Mammary epithelial cell (primary cell): ENCODE measurements around the gene ANTXR2.

Source experiments
- EZH2 ChIP-seq: IDR thresholded peaks from 2 replicates; pipeline ENCODE4 v1.6.1; 2012; ENCODE audit warnings: low read length, inconsistent platforms, borderline replicate concordance
- TF ChIP-seq, protein P1 (sequence below), 2 donors: IDR thresholded peaks in 1 of 2; conservative IDR thresholded peaks in 1 of 2; 2 replicates each; pipeline ENCODE4 v1.5.1; 2011 to 2012; ENCODE audit warnings: inconsistent platforms in 2 of 2, low read length in 2 of 2, mild to moderate bottlenecking in 2 of 2, control low read depth in 1 of 2, low read depth in 1 of 2; ENCODE audit not compliant: insufficient read depth in 1 of 2; ENCODE audit errors: extremely low read depth in 1 of 2

DNA sequence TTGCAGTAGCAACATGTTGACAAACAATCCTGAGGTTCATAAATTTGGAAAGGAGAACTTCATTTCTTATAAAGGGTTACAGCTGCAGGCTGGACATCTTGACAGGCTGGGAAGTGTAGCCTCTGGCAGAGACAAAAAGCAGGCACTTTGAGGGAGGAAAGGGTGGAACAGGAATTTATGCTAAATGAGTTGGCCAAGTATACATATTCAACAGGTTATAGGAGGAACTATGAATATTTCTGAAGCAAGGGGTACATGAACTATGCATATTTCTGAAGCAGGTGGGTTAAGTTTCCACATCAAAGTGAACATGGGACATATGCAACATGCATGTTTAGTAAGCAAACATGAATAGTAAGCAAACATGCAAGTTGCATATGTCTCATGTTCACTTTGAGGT, 1.6 kb upstream of the ANTXR2 start:
- TF ChIP-seq EZH2, result no peak
- TF ChIP-seq, protein P1, sequence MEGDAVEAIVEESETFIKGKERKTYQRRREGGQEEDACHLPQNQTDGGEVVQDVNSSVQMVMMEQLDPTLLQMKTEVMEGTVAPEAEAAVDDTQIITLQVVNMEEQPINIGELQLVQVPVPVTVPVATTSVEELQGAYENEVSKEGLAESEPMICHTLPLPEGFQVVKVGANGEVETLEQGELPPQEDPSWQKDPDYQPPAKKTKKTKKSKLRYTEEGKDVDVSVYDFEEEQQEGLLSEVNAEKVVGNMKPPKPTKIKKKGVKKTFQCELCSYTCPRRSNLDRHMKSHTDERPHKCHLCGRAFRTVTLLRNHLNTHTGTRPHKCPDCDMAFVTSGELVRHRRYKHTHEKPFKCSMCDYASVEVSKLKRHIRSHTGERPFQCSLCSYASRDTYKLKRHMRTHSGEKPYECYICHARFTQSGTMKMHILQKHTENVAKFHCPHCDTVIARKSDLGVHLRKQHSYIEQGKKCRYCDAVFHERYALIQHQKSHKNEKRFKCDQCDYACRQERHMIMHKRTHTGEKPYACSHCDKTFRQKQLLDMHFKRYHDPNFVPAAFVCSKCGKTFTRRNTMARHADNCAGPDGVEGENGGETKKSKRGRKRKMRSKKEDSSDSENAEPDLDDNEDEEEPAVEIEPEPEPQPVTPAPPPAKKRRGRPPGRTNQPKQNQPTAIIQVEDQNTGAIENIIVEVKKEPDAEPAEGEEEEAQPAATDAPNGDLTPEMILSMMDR (conservative IDR thresholded peaks at IDR 0.05 in 1 of 2, IDR thresholded peaks at IDR 0.05 in 1 of 2; ENCODE audit: extremely low read depth in 1 of 2, insufficient read depth in 1 of 2, low read depth in 1 of 2, low read length in 2 of 2), result no peak
